ENCODE data around the gene SNX18. TPM values are rescaled to one million over a fixed set of nuclear protein-coding genes. Genes with fewer than 3 reads are reported as not detected.
A peak's percentile ranks its signal among the peaks of the same experiment; 100 is the strongest.

SNX18 gene
- total and polyA plus RNA-seq, 10 donors: 4.8 to 82.5 (median 68.1) TPM

- peaks cover 0 to 9% (median 6%) of the 10 kb centered on the region in 8 donors for H3K9me3 ChIP-seq
- intact Hi-C loops (cut with DNase I; ENCODE audit: low total_unique reads): no loop called here
- no peak for TF ChIP-seq POLR2AphosphoS5 (IDR thresholded peaks at IDR 0.05)
- no peak for TF ChIP-seq CTCF (IDR thresholded peaks at IDR 0.05 in 8 of 11, conservative IDR thresholded peaks at IDR 0.05 in 3 of 11)
- TF ChIP-seq POLR2A (IDR thresholded peaks at IDR 0.05): no peak
- H3K27ac ChIP-seq: peak overlapping the region in 6 of 8 donors; percentile 18 to 74 (median 58)
- peaks cover 5 to 35% (median 19%) of the 10 kb centered on the region in 6 donors for H3K4me1 ChIP-seq
- H3K36me3 ChIP-seq: no peaks in the 10 kb centered on the region
- no peaks in the 10 kb centered on the region for H3K27me3 ChIP-seq (replicated peaks in 1 of 7)
- WGBS, 5 donors: 40 to 54% (median 48%) methylated on average over 7 of the region's 7 CpGs
- H3K4me3 ChIP-seq: no peak overlapping the region
- DNase-seq: no peak
Measured at GRCh38 chr5:54580997-54581811, 63.6 kb downstream of the SNX18 start.

GRCh38 chr5:54581831-54582548 is 64.4 kb downstream of the SNX18 start:
- intact Hi-C loops (cut with DNase I; ENCODE audit: low total_unique reads): no loop called here
- 69 to 91% (median 87%) methylated on average over 3 of the region's 3 CpGs for WGBS, 5 donors
- H3K27ac ChIP-seq: peak overlapping the region in 6 of 8 donors; percentile 18 to 74 (median 58)

GRCh38 chr5:54586336-54586735 is 68.8 kb downstream of the SNX18 start:
- intact Hi-C loops (cut with DNase I; ENCODE audit: low total_unique reads): no loop called here
- WGBS, 5 donors: 91 to 98% (median 96%) methylated on average over 5 of the region's 5 CpGs
- Histone ChIP-seq H3K9me3 (peaks cover 0 to 19% (median 13%) of the 10 kb centered on the region in 8 donors), H3K4me1 (peaks cover 0 to 31% (median 12%) of the 10 kb centered on the region in 6 donors), H3K27ac (no peak overlapping the region), H3K27me3 (replicated peaks in 1 of 7) (no peaks in the 10 kb centered on the region), H3K4me3 (no peak overlapping the region), H3K36me3 (no peaks in the 10 kb centered on the region)
- no peak for DNase-seq
- TF ChIP-seq POLR2A (IDR thresholded peaks at IDR 0.05) (no peak), CTCF (IDR thresholded peaks at IDR 0.05 in 8 of 11, conservative IDR thresholded peaks at IDR 0.05 in 3 of 11) (no peak), POLR2AphosphoS5 (IDR thresholded peaks at IDR 0.05) (no peak)

More at GRCh38 chr5:54581831-54582548, 64.4 kb downstream of the SNX18 start:
- no peak for TF ChIP-seq CTCF (IDR thresholded peaks at IDR 0.05 in 8 of 11, conservative IDR thresholded peaks at IDR 0.05 in 3 of 11)
- no peak for TF ChIP-seq POLR2A (IDR thresholded peaks at IDR 0.05)
- TF ChIP-seq POLR2AphosphoS5 (IDR thresholded peaks at IDR 0.05): no peak
- H3K27me3 ChIP-seq (replicated peaks in 1 of 7): no peaks in the 10 kb centered on the region
- H3K36me3 ChIP-seq: no peaks in the 10 kb centered on the region
- H3K4me1 ChIP-seq: peaks cover 5 to 35% (median 19%) of the 10 kb centered on the region in 6 donors
- H3K9me3 ChIP-seq: peaks cover 0 to 17% (median 13%) of the 10 kb centered on the region in 8 donors
- DNase-seq: no peak
- no peak overlapping the region for H3K4me3 ChIP-seq

DNA sequence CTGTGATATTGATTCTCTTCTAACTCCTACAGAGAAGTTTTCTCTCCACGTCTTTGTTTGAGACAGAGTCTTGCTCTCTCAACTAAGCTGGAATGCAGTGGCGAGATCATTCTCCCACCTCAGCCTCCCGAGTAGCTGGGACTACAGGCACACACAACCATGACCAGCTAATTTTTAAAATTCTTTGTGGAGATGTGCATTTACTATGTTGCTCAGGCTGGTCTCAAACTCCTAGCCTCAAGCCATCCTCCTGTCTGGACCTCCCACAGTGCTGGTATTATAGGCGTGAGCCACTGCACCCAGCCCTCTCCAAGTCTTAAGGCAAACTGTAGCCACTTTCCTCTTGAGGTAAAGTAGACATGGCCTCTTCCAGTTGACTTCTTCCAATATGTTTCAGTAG is 72.2 kb downstream of the SNX18 start:
- peak overlapping the region in 1 of 8 donors; percentile 43 for H3K4me3 ChIP-seq
- H3K27ac ChIP-seq: peak overlapping the region in 4 of 8 donors; percentile 59 to 87 (median 81)
- DNase-seq: no peak
- no peaks in the 10 kb centered on the region for H3K36me3 ChIP-seq
- intact Hi-C loops (cut with DNase I; ENCODE audit: low total_unique reads): no loop called here
- H3K4me1 ChIP-seq: peaks cover 0 to 30% (median 7%) of the 10 kb centered on the region in 6 donors
- no peak for TF ChIP-seq CTCF (IDR thresholded peaks at IDR 0.05 in 8 of 11, conservative IDR thresholded peaks at IDR 0.05 in 3 of 11)
- 92 to 97% (median 94%) methylated on average over 4 of the region's 4 CpGs for WGBS, 5 donors
- H3K27me3 ChIP-seq (replicated peaks in 1 of 7): no peaks in the 10 kb centered on the region
- H3K9me3 ChIP-seq: peaks cover 0 to 19% (median 13%) of the 10 kb centered on the region in 8 donors

Data from spleen (tissue), 11 donors.